SK-N-SH treated with all-trans-retinoic acid at 6 μM for 48 hours (cell line): ENCODE measurements around the gene ELOVL5.
"Not testable (repeated sequence)": the region's sequence is repeated elsewhere in the genome, so short reads cannot be mapped to it uniquely, and the experiment has no call there.

ENCODE experiments used
- ATAC-seq: fragments of 200-7000 bp; cut with Tn5 transposase; 3 replicates; pipeline ENCODE4 v1.9.1; 2020; ENCODE audit warnings: mild to moderate bottlenecking, moderate library complexity
- ARNTL ChIP-seq: fragments of 450-650 bp; formaldehyde crosslinking; IDR thresholded peaks from 2 replicates; pipeline ENCODE4 v1.5.0; 2020; ENCODE audit warnings: low read depth, mild to moderate bottlenecking, moderate library complexity, borderline replicate concordance
- BACH2 ChIP-seq: fragments of 250-450 bp; sonication (Bioruptor Pico); IDR thresholded peaks from 2 replicates; pipeline ENCODE4 v1.9.0; 2021; ENCODE audit warnings: mild to moderate bottlenecking, borderline replicate concordance
- CSDC2 ChIP-seq: fragments of 250-450 bp; sonication (Bioruptor Pico); IDR thresholded peaks from 2 replicates; pipeline ENCODE4 v1.5.0; 2020; ENCODE audit warnings: mild to moderate bottlenecking, moderate library complexity
- ESRRG ChIP-seq: fragments of 250-450 bp; sonication (Bioruptor Pico); IDR thresholded peaks from 2 replicates; pipeline ENCODE4 v1.6.1; 2021; ENCODE audit warnings: mild to moderate bottlenecking
- GLIS3 ChIP-seq: fragments of 250-450 bp; sonication (Bioruptor Pico); IDR thresholded peaks from 2 replicates; pipeline ENCODE4 v1.5.0; 2020; ENCODE audit warnings: mild to moderate bottlenecking, moderate library complexity
- ISL1 ChIP-seq: fragments of 250-450 bp; sonication (Bioruptor Pico); IDR thresholded peaks from 2 replicates; pipeline ENCODE4 v2.1.2; 2022; ENCODE audit warnings: mild to moderate bottlenecking, moderate library complexity
- OSR1 ChIP-seq: fragments of 250-450 bp; sonication (Bioruptor Pico); IDR thresholded peaks from 2 replicates; pipeline ENCODE4 v1.8.0; 2022; ENCODE audit warnings: moderate library complexity, mild to moderate bottlenecking, inconsistent platforms
- POU6F1 ChIP-seq: fragments of 250-450 bp; sonication (Bioruptor Pico); IDR thresholded peaks from 2 replicates; pipeline ENCODE4 v1.8.0; 2021; ENCODE audit warnings: low read depth, mild to moderate bottlenecking, moderate library complexity, borderline replicate concordance
- PPARA ChIP-seq: fragments of 250-450 bp; sonication (Bioruptor Pico); IDR thresholded peaks from 2 replicates; pipeline ENCODE4 v1.5.0; 2020; ENCODE audit warnings: mild to moderate bottlenecking, borderline replicate concordance
- RARB ChIP-seq: fragments of 250-450 bp; sonication (Bioruptor Pico); IDR thresholded peaks from 2 replicates; pipeline ENCODE4 v1.8.0; 2021; ENCODE audit warnings: mild to moderate bottlenecking, moderate library complexity
- SNAI2 ChIP-seq: fragments of 250-450 bp; sonication (Bioruptor Pico); IDR thresholded peaks from 2 replicates; pipeline ENCODE4 v1.5.0; 2020; ENCODE audit warnings: mild to moderate bottlenecking, moderate library complexity
- TCF4 ChIP-seq: fragments of 250-450 bp; sonication (Bioruptor Pico); IDR thresholded peaks from 2 replicates; pipeline ENCODE4 v1.8.0; 2021; ENCODE audit warnings: mild to moderate bottlenecking, moderate library complexity, borderline replicate concordance
- TOX ChIP-seq: fragments of 250-450 bp; sonication (Bioruptor Pico); IDR thresholded peaks from 2 replicates; pipeline ENCODE4 v1.8.0; 2021; ENCODE audit warnings: mild to moderate bottlenecking, moderate library complexity, borderline replicate concordance
- ZC3H10 ChIP-seq: fragments of 250-450 bp; sonication (Bioruptor Pico); IDR thresholded peaks from 2 replicates; pipeline ENCODE4 v1.5.1; 2021; ENCODE audit warnings: mild to moderate bottlenecking, moderate library complexity
- ZFP3 ChIP-seq: fragments of 250-450 bp; sonication (Bioruptor Pico); IDR thresholded peaks from 2 replicates; pipeline ENCODE4 v1.5.0; 2020; ENCODE audit warnings: mild to moderate bottlenecking, moderate library complexity
- ZFP30 ChIP-seq: fragments of 450-650 bp; formaldehyde crosslinking; IDR thresholded peaks from 2 replicates; pipeline ENCODE4 v1.5.0; 2022; ENCODE audit warnings: mild to moderate bottlenecking, moderate library complexity
- ZNF565 ChIP-seq: fragments of 450-650 bp; formaldehyde crosslinking; conservative IDR thresholded peaks from 2 replicates; pipeline ENCODE4 v1.5.0; 2020; ENCODE audit warnings: low read depth, mild to moderate bottlenecking, moderate library complexity
- ZNF70 ChIP-seq: fragments of 450-650 bp; formaldehyde crosslinking; IDR thresholded peaks from 2 replicates; pipeline ENCODE4 v1.5.0; 2020; ENCODE audit warnings: mild to moderate bottlenecking, moderate library complexity
- TF ChIP-seq, protein P1 (sequence below): fragments of 250-450 bp; sonication (Bioruptor Pico); IDR thresholded peaks from 2 replicates; pipeline ENCODE4 v1.5.1; 2020; ENCODE audit warnings: low read depth, mild to moderate bottlenecking, moderate library complexity
- TF ChIP-seq, protein P2 (sequence below): fragments of 250-450 bp; sonication (Bioruptor Pico); IDR thresholded peaks from 2 replicates; pipeline ENCODE4 v1.8.0; 2020; ENCODE audit warnings: mild to moderate bottlenecking, moderate library complexity, borderline replicate concordance
- TF ChIP-seq, protein P3 (sequence below): fragments of 250-450 bp; sonication (Bioruptor Pico); IDR thresholded peaks from 2 replicates; pipeline ENCODE4 v1.5.0; 2020; ENCODE audit warnings: mild to moderate bottlenecking, moderate library complexity

ELOVL5 gene

GRCh38 chr6:53394704-53395103, 46.0 kb upstream of the ELOVL5 start:
- no peak for ATAC-seq
- no peak for TF ChIP-seq ZFP30
- TF ChIP-seq ZNF70 (CRISPR knock-in tag) = no peak
- no peak for TF ChIP-seq CSDC2 (CRISPR knock-in tag)
- no peak for TF ChIP-seq GLIS3
- no peak for TF ChIP-seq BACH2 (CRISPR knock-in tag)
- no peak for TF ChIP-seq OSR1 (CRISPR knock-in tag)
- TF ChIP-seq ESRRG (CRISPR knock-in tag) = no peak
- TF ChIP-seq, protein P1, sequence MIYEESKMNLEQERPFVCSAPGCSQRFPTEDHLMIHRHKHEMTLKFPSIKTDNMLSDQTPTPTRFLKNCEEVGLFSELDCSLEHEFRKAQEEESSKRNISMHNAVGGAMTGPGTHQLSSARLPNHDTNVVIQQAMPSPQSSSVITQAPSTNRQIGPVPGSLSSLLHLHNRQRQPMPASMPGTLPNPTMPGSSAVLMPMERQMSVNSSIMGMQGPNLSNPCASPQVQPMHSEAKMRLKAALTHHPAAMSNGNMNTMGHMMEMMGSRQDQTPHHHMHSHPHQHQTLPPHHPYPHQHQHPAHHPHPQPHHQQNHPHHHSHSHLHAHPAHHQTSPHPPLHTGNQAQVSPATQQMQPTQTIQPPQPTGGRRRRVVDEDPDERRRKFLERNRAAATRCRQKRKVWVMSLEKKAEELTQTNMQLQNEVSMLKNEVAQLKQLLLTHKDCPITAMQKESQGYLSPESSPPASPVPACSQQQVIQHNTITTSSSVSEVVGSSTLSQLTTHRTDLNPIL = no peak
- no peak for TF ChIP-seq SNAI2 (CRISPR knock-in tag)
- no peak for TF ChIP-seq RARB
- no peak for TF ChIP-seq TOX
- TF ChIP-seq, protein P2, sequence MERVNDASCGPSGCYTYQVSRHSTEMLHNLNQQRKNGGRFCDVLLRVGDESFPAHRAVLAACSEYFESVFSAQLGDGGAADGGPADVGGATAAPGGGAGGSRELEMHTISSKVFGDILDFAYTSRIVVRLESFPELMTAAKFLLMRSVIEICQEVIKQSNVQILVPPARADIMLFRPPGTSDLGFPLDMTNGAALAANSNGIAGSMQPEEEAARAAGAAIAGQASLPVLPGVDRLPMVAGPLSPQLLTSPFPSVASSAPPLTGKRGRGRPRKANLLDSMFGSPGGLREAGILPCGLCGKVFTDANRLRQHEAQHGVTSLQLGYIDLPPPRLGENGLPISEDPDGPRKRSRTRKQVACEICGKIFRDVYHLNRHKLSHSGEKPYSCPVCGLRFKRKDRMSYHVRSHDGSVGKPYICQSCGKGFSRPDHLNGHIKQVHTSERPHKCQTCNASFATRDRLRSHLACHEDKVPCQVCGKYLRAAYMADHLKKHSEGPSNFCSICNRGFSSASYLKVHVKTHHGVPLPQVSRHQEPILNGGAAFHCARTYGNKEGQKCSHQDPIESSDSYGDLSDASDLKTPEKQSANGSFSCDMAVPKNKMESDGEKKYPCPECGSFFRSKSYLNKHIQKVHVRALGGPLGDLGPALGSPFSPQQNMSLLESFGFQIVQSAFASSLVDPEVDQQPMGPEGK (CRISPR knock-in tag) = no peak
- TF ChIP-seq POU6F1 (CRISPR knock-in tag) = no peak

DNA sequence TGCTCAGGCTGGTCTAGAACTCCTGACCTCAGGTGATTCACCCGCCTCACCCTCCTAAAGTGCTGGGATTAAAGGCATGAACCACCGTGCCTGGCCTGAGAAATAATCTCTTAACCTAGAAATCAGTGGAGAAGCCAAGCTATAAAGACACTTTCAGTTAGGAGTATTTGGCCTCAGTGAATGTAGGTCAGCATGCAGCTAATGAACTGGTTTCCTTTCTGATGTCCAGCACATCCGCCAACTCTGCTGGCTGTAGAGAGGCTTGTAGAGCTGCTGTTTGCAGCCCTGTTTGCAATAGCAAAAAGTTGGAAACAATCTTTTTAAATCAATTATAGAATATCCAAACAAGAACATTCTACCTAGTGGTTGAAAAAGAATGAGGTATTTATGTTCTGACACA, 42.4 kb upstream of the ELOVL5 start:
- ATAC-seq = no peak
- TF ChIP-seq GLIS3 (no peak), ZNF70 (CRISPR knock-in tag) (no peak), PPARA (CRISPR knock-in tag) (no peak), BACH2 (CRISPR knock-in tag) (no peak), ESRRG (CRISPR knock-in tag) (no peak), ARNTL (CRISPR knock-in tag) (no peak), ZFP3 (CRISPR knock-in tag) (no peak), RARB (no peak), OSR1 (CRISPR knock-in tag) (no peak), ZNF565 (CRISPR knock-in tag) (no peak)
- TF ChIP-seq, protein P1 = no peak

- no peak for TF ChIP-seq ZNF70 (CRISPR knock-in tag)
- TF ChIP-seq ESRRG (CRISPR knock-in tag) = no peak
- TF ChIP-seq TOX = no peak
- TF ChIP-seq, protein P2 (CRISPR knock-in tag) = no peak
- TF ChIP-seq BACH2 (CRISPR knock-in tag) = no peak
- no peak for TF ChIP-seq SNAI2 (CRISPR knock-in tag)
- no peak for TF ChIP-seq TCF4
- TF ChIP-seq, protein P3, sequence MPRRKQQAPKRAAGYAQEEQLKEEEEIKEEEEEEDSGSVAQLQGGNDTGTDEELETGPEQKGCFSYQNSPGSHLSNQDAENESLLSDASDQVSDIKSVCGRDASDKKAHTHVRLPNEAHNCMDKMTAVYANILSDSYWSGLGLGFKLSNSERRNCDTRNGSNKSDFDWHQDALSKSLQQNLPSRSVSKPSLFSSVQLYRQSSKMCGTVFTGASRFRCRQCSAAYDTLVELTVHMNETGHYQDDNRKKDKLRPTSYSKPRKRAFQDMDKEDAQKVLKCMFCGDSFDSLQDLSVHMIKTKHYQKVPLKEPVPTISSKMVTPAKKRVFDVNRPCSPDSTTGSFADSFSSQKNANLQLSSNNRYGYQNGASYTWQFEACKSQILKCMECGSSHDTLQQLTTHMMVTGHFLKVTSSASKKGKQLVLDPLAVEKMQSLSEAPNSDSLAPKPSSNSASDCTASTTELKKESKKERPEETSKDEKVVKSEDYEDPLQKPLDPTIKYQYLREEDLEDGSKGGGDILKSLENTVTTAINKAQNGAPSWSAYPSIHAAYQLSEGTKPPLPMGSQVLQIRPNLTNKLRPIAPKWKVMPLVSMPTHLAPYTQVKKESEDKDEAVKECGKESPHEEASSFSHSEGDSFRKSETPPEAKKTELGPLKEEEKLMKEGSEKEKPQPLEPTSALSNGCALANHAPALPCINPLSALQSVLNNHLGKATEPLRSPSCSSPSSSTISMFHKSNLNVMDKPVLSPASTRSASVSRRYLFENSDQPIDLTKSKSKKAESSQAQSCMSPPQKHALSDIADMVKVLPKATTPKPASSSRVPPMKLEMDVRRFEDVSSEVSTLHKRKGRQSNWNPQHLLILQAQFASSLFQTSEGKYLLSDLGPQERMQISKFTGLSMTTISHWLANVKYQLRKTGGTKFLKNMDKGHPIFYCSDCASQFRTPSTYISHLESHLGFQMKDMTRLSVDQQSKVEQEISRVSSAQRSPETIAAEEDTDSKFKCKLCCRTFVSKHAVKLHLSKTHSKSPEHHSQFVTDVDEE (CRISPR knock-in tag) = no peak
- TF ChIP-seq PPARA (CRISPR knock-in tag) = no peak
- TF ChIP-seq OSR1 (CRISPR knock-in tag) = no peak
- no peak for TF ChIP-seq ZC3H10 (CRISPR knock-in tag)
- TF ChIP-seq ZFP3 (CRISPR knock-in tag) = no peak
- TF ChIP-seq ARNTL (CRISPR knock-in tag) = no peak
- TF ChIP-seq POU6F1 (CRISPR knock-in tag) = no peak
- no peak for TF ChIP-seq CSDC2 (CRISPR knock-in tag)
- no peak for TF ChIP-seq ISL1 (CRISPR knock-in tag)
- TF ChIP-seq GLIS3 = no peak
- no peak for TF ChIP-seq ZNF565 (CRISPR knock-in tag)
- ATAC-seq = no peak
Measured at GRCh38 chr6:53390010-53390409, 41.3 kb upstream of the ELOVL5 start.

DNA sequence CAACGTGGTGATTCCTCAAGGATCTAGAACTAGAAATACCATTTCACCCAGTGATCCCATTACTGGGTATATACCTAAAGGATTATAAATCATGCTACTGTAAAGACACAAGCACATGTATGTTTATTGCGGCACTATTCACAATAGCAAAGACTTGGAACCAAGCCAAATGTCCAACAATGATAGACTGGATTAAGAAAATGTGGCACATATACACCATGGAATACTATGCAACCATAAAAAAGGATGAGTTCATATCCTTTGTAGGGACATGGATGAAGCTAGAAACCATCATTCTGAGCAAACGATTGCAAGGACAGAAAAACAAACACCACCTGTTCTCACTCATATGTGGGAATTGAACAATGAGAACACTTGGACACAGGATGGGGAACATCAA, 39.9 kb upstream of the ELOVL5 start:
- not testable (repeated sequence) for ATAC-seq
